ENCODE measurements around the gene SUSD1.

Gene SUSD1

GRCh38 chr9:112042244-112042638, 132.9 kb downstream of the SUSD1 start:
- Histone ChIP-seq H3K4me3 (ENCODE audit: low read depth, low read length) (no peak overlapping the region), H3K27me3 (ENCODE audit: insufficient read depth, low read length) (no peaks in the 10 kb centered on the region), H3K27ac (ENCODE audit: low read depth, low read length) (peak overlapping the region; percentile 99), H3K4me1 (ENCODE audit: control insufficient read depth, insufficient read depth, low read length, unreplicated experiment) (peaks cover 75% of the 10 kb centered on the region), H3K36me3 (ENCODE audit: insufficient read depth, low read length) (0 out of 2 replicates have a peak, but pooled peaks cover 2% of the 10 kb centered on the region), H3K79me2 (ENCODE audit: control insufficient read depth, insufficient read depth, low read length, unreplicated experiment) (no peaks in the 10 kb centered on the region), H2AFZ (ENCODE audit: low read length, unreplicated experiment) (no peak overlapping the region)

GRCh38 chr9:112041536-112042243, 133.4 kb downstream of the SUSD1 start:
- peaks cover 74% of the 10 kb centered on the region for H3K4me1 ChIP-seq (ENCODE audit: control insufficient read depth, insufficient read depth, low read length, unreplicated experiment)
- no peak overlapping the region for H2AFZ ChIP-seq (ENCODE audit: low read length, unreplicated experiment)
- no peak overlapping the region for H3K4me3 ChIP-seq (ENCODE audit: low read depth, low read length)
- H3K79me2 ChIP-seq (ENCODE audit: control insufficient read depth, insufficient read depth, low read length, unreplicated experiment), result no peaks in the 10 kb centered on the region
- no peaks in the 10 kb centered on the region for H3K27me3 ChIP-seq (ENCODE audit: insufficient read depth, low read length)
- H3K27ac ChIP-seq (ENCODE audit: low read depth, low read length), result peak overlapping the region; percentile 99
- no peaks in the 10 kb centered on the region for H3K36me3 ChIP-seq (ENCODE audit: insufficient read depth, low read length)

- H3K27ac ChIP-seq (ENCODE audit: low read depth, low read length), result peak overlapping the region; percentile 99
- peaks cover 69% of the 10 kb centered on the region for H3K4me1 ChIP-seq (ENCODE audit: control insufficient read depth, insufficient read depth, low read length, unreplicated experiment)
- no peaks in the 10 kb centered on the region for H3K36me3 ChIP-seq (ENCODE audit: insufficient read depth, low read length)
- no peak overlapping the region for H3K4me3 ChIP-seq (ENCODE audit: low read depth, low read length)
- H3K27me3 ChIP-seq (ENCODE audit: insufficient read depth, low read length), result no peaks in the 10 kb centered on the region
- H2AFZ ChIP-seq (ENCODE audit: low read length, unreplicated experiment), result no peak overlapping the region
- no peaks in the 10 kb centered on the region for H3K79me2 ChIP-seq (ENCODE audit: control insufficient read depth, insufficient read depth, low read length, unreplicated experiment)
Measured at GRCh38 chr9:112041199-112041535, 133.9 kb downstream of the SUSD1 start.

GRCh38 chr9:112038017-112038408, 137.1 kb downstream of the SUSD1 start:
- H3K4me3 ChIP-seq (ENCODE audit: low read depth, low read length), result no peak overlapping the region
- H3K4me1 ChIP-seq (ENCODE audit: control insufficient read depth, insufficient read depth, low read length, unreplicated experiment), result peaks cover 54% of the 10 kb centered on the region

GRCh38 chr9:112037281-112038016, 137.6 kb downstream of the SUSD1 start:
- H3K27me3 ChIP-seq (ENCODE audit: insufficient read depth, low read length), result no peaks in the 10 kb centered on the region
- no peak overlapping the region for H3K4me3 ChIP-seq (ENCODE audit: low read depth, low read length)

More at GRCh38 chr9:112038017-112038408, 137.1 kb downstream of the SUSD1 start:
- H3K27me3 ChIP-seq (ENCODE audit: insufficient read depth, low read length), result no peaks in the 10 kb centered on the region
- H3K27ac ChIP-seq (ENCODE audit: low read depth, low read length), result peak overlapping the region; percentile 95
- no peak overlapping the region for H2AFZ ChIP-seq (ENCODE audit: low read length, unreplicated experiment)
- no peaks in the 10 kb centered on the region for H3K36me3 ChIP-seq (ENCODE audit: insufficient read depth, low read length)
- H3K79me2 ChIP-seq (ENCODE audit: control insufficient read depth, insufficient read depth, low read length, unreplicated experiment), result no peaks in the 10 kb centered on the region

GRCh38 chr9:112035166-112035826, 139.8 kb downstream of the SUSD1 start:
- peaks cover 45% of the 10 kb centered on the region for H3K4me1 ChIP-seq (ENCODE audit: control insufficient read depth, insufficient read depth, low read length, unreplicated experiment)
- no peaks in the 10 kb centered on the region for H3K79me2 ChIP-seq (ENCODE audit: control insufficient read depth, insufficient read depth, low read length, unreplicated experiment)
- no peaks in the 10 kb centered on the region for H3K36me3 ChIP-seq (ENCODE audit: insufficient read depth, low read length)
- H2AFZ ChIP-seq (ENCODE audit: low read length, unreplicated experiment), result no peak overlapping the region
- no peaks in the 10 kb centered on the region for H3K27me3 ChIP-seq (ENCODE audit: insufficient read depth, low read length)
- H3K27ac ChIP-seq (ENCODE audit: low read depth, low read length), result peak overlapping the region; percentile 14; the same call in 1 of the 2 replicates
- H3K4me3 ChIP-seq (ENCODE audit: low read depth, low read length), result no peak overlapping the region

More at GRCh38 chr9:112037281-112038016, 137.6 kb downstream of the SUSD1 start:
- Histone ChIP-seq H3K79me2 (ENCODE audit: control insufficient read depth, insufficient read depth, low read length, unreplicated experiment) (no peaks in the 10 kb centered on the region), H3K4me1 (ENCODE audit: control insufficient read depth, insufficient read depth, low read length, unreplicated experiment) (peaks cover 54% of the 10 kb centered on the region), H3K36me3 (ENCODE audit: insufficient read depth, low read length) (no peaks in the 10 kb centered on the region), H3K27ac (ENCODE audit: low read depth, low read length) (peak overlapping the region; percentile 95), H2AFZ (ENCODE audit: low read length, unreplicated experiment) (peak overlapping the region; percentile 71)

GRCh38 chr9:112034216-112034611, 140.9 kb downstream of the SUSD1 start:
- Histone ChIP-seq H3K27ac (ENCODE audit: low read depth, low read length) (no peak overlapping the region), H3K79me2 (ENCODE audit: control insufficient read depth, insufficient read depth, low read length, unreplicated experiment) (no peaks in the 10 kb centered on the region), H2AFZ (ENCODE audit: low read length, unreplicated experiment) (no peak overlapping the region), H3K4me3 (ENCODE audit: low read depth, low read length) (no peak overlapping the region), H3K27me3 (ENCODE audit: insufficient read depth, low read length) (no peaks in the 10 kb centered on the region), H3K36me3 (ENCODE audit: insufficient read depth, low read length) (no peaks in the 10 kb centered on the region), H3K4me1 (ENCODE audit: control insufficient read depth, insufficient read depth, low read length, unreplicated experiment) (peaks cover 56% of the 10 kb centered on the region)

- Histone ChIP-seq H3K27ac (ENCODE audit: low read depth, low read length) (peak overlapping the region; percentile 79), H3K36me3 (ENCODE audit: insufficient read depth, low read length) (no peaks in the 10 kb centered on the region), H3K4me1 (ENCODE audit: control insufficient read depth, insufficient read depth, low read length, unreplicated experiment) (peaks cover 61% of the 10 kb centered on the region), H3K4me3 (ENCODE audit: low read depth, low read length) (no peak overlapping the region), H3K27me3 (ENCODE audit: insufficient read depth, low read length) (no peaks in the 10 kb centered on the region), H2AFZ (ENCODE audit: low read length, unreplicated experiment) (no peak overlapping the region), H3K79me2 (ENCODE audit: control insufficient read depth, insufficient read depth, low read length, unreplicated experiment) (no peaks in the 10 kb centered on the region)
Measured at GRCh38 chr9:112033237-112034215, 141.6 kb downstream of the SUSD1 start.

GRCh38 chr9:112032743-112033142, 142.4 kb downstream of the SUSD1 start:
- no peaks in the 10 kb centered on the region for H3K79me2 ChIP-seq (ENCODE audit: control insufficient read depth, insufficient read depth, low read length, unreplicated experiment)
- peak overlapping the region; percentile 46 for H2AFZ ChIP-seq (ENCODE audit: low read length, unreplicated experiment)
- H3K4me1 ChIP-seq (ENCODE audit: control insufficient read depth, insufficient read depth, low read length, unreplicated experiment), result peaks cover 57% of the 10 kb centered on the region
- H3K36me3 ChIP-seq (ENCODE audit: insufficient read depth, low read length), result no peaks in the 10 kb centered on the region
- H3K27me3 ChIP-seq (ENCODE audit: insufficient read depth, low read length), result no peaks in the 10 kb centered on the region
- H3K4me3 ChIP-seq (ENCODE audit: low read depth, low read length), result no peak overlapping the region
- H3K27ac ChIP-seq (ENCODE audit: low read depth, low read length), result peak overlapping the region; percentile 79

- H3K27me3 ChIP-seq (ENCODE audit: insufficient read depth, low read length), result no peaks in the 10 kb centered on the region
- H3K4me3 ChIP-seq (ENCODE audit: low read depth, low read length), result no peak overlapping the region
- H3K36me3 ChIP-seq (ENCODE audit: insufficient read depth, low read length), result no peaks in the 10 kb centered on the region
- H3K79me2 ChIP-seq (ENCODE audit: control insufficient read depth, insufficient read depth, low read length, unreplicated experiment), result no peaks in the 10 kb centered on the region
- peaks cover 50% of the 10 kb centered on the region for H3K4me1 ChIP-seq (ENCODE audit: control insufficient read depth, insufficient read depth, low read length, unreplicated experiment)
- H2AFZ ChIP-seq (ENCODE audit: low read length, unreplicated experiment), result no peak overlapping the region
- peak overlapping the region; percentile 79 for H3K27ac ChIP-seq (ENCODE audit: low read depth, low read length)
Measured at GRCh38 chr9:112032009-112032408, 143.1 kb downstream of the SUSD1 start.

All from ACC112 (cell line).